ENCODE data around the gene SYT5. TPM values are rescaled to one million over a fixed set of nuclear protein-coding genes. Genes with fewer than 3 reads are reported as not detected.

SYT5 gene
- total and polyA plus RNA-seq, 2 of the 8 experiments (the other 6 are each of a cell fraction or from before 2014, with no cell fraction given) = 0.35 to 0.67 TPM

GRCh38 chr19:55136399-55137102 is 43.5 kb downstream of the SYT5 start:
- POLR2A ChIA-PET (ENCODE audit: partially characterized antibody) = interaction anchor here (1.0 to 1.7 kb wide), 5 partner anchors 10 to 55 kb away, joined by 3 to 9 read pairs (median 3); partner anchors contain the start of gene PPP1R12C
- TF ChIP-seq ASH2L (IDR thresholded peaks at IDR 0.05; ENCODE audit: low read length) (no peak), E2F6 (IDR thresholded peaks at IDR 0.05) (no peak), CHD2 (IDR thresholded peaks at IDR 0.05; ENCODE audit: low read length) (no peak), BRCA1 (IDR thresholded peaks at IDR 0.05; ENCODE audit: low read depth, low read length) (no peak), MAX (IDR thresholded peaks at IDR 0.05) (no peak), KDM5A (IDR thresholded peaks at IDR 0.05; ENCODE audit: low read length) (no peak), USF2 (IDR thresholded peaks at IDR 0.05; ENCODE audit: low read length) (no peak), CTCF (IDR thresholded peaks at IDR 0.05; ENCODE audit: control extremely low read depth in 1 of 3, insufficient read depth in 1 of 3, low read depth in 1 of 3, low read length in 3 of 3) (no peak)

More at GRCh38 chr19:55136399-55137102, 43.5 kb downstream of the SYT5 start:
- 93% methylated on average over 17 of the region's 17 CpGs; no CpG with 5 or more reads in 1 of the 2 experiments for WGBS, 2 experiments (ENCODE audit: extremely low coverage in 1 of 2, insufficient coverage in 1 of 2, insufficient read length in 1 of 2, insufficient replicate concordance in 2 of 2, low coverage in 1 of 2, low lambda C conversion rate in 2 of 2, missing lambda C conversion rate in 1 of 2)
- Histone ChIP-seq H4K5ac (ENCODE audit: insufficient read length, low read depth, low read length) (no peak overlapping the region), H3K27me3 (replicated peaks in 1 of 4; ENCODE audit: control insufficient read depth in 3 of 4, extremely low read depth in 1 of 4, insufficient read depth in 3 of 4, low read length in 3 of 4) (no peaks in the 10 kb centered on the region), H3K56ac (replicated peaks; ENCODE audit: insufficient read length, low read depth, low read length) (no peak overlapping the region), H2AFZ (ENCODE audit: low read length) (no peak overlapping the region), H3K4me2 (ENCODE audit: insufficient read depth in 1 of 2, low read depth in 2 of 2, low read length in 2 of 2) (no peak overlapping the region), H3K23ac (ENCODE audit: insufficient read length) (no peak overlapping the region), H3K79me2 (ENCODE audit: control insufficient read depth in 1 of 2, insufficient read depth in 2 of 2, low read length in 2 of 2) (no peaks in the 10 kb centered on the region), H3K36me3 (ENCODE audit: control insufficient read depth in 2 of 4, insufficient read depth in 4 of 4, low read length in 3 of 4) (peaks cover 0 to 26% (median 4%) of the 10 kb centered on the region in 4 experiments; a peak in 4 of 8 replicates), H2BK12ac (ENCODE audit: low read depth, low read length) (no peak overlapping the region), H4K91ac (replicated peaks; ENCODE audit: insufficient read length, low read length) (no peak overlapping the region), H2AK5ac (ENCODE audit: low read depth, low read length) (no peak overlapping the region), H3K4me3 (ENCODE audit: extremely low read depth in 1 of 4, insufficient read depth in 2 of 4, low read depth in 3 of 4, low read length in 4 of 4) (no peak overlapping the region), H3K18ac (ENCODE audit: extremely low read depth, low read length) (no peak overlapping the region), H4K20me1 (replicated peaks in 1 of 2; ENCODE audit: control insufficient read depth in 1 of 2, insufficient read depth in 2 of 2, low read length in 2 of 2) (no peaks in the 10 kb centered on the region), H3K4ac (replicated peaks; ENCODE audit: insufficient read length, low read depth, low read length) (no peak overlapping the region), H3K27ac (ENCODE audit: low read depth, low read length) (no peak overlapping the region), H2BK20ac (ENCODE audit: low read length) (no peak overlapping the region), H3K9ac (replicated peaks in 1 of 4; ENCODE audit: extremely low read depth in 1 of 4, low read depth in 3 of 4, low read length in 3 of 4) (no peak overlapping the region), H3K9me3 (ENCODE audit: insufficient read depth in 2 of 2, low read depth in 1 of 2, low read length in 1 of 2) (no peaks in the 10 kb centered on the region), H2BK5ac (ENCODE audit: low read depth, low read length) (no peak overlapping the region), H3K79me1 (ENCODE audit: low read depth, low read length) (no peaks in the 10 kb centered on the region), H3K23me2 (ENCODE audit: low read depth, low read length) (no peaks in the 10 kb centered on the region), H3K14ac (ENCODE audit: insufficient read length) (no peak overlapping the region), H3K4me1 (replicated peaks in 1 of 4; ENCODE audit: control insufficient read depth in 3 of 4, insufficient read depth in 4 of 4, low read length in 3 of 4) (no peaks in the 10 kb centered on the region; a peak in 1 of 7 replicates), H2BK15ac (ENCODE audit: low read length) (no peak overlapping the region), H2BK120ac (replicated peaks; ENCODE audit: low read depth, low read length) (no peak overlapping the region), H4K8ac (ENCODE audit: extremely low read depth, insufficient read depth, low read length) (no peak overlapping the region)
- DNase-seq (ENCODE audit: low read depth in 1 of 2, low spot score in 2 of 2) = no peak
- CTCF ChIA-PET (ENCODE audit: partially characterized antibody) = interaction anchor here (0.7 to 2.1 kb wide), 19 partner anchors 7 to 658 kb away, joined by 3 to 16 read pairs (median 4); partner anchors contain the start of genes DNAAF3, PPP1R12C and TNNT1
- FAIRE-seq = no peak

Data from H1 (cell line).